ENCODE results near the gene NRCAM. TPM values are rescaled to one million over a fixed set of nuclear protein-coding genes. Genes with fewer than 3 reads are reported as not detected.
"Not testable (repeated sequence)": the region's sequence is repeated elsewhere in the genome, so short reads cannot be mapped to it uniquely, and the experiment has no call there.

NRCAM gene
- total RNA-seq, 1 experiment from 2014 or later = 0.38 TPM

GRCh38 chr7:108406222-108406890 is 49.9 kb downstream of the NRCAM start:
- no peak for DNase-seq
- H3K4me3 ChIP-seq (ENCODE audit: insufficient read depth, low read depth, low read length) = no peak overlapping the region
- H3K36me3 ChIP-seq (replicated peaks; ENCODE audit: control insufficient read depth, insufficient read depth, low read length) = no peaks in the 10 kb centered on the region
- no peaks in the 10 kb centered on the region for H3K27me3 ChIP-seq (ENCODE audit: control insufficient read depth, insufficient read depth, low read length)

- Histone ChIP-seq H3K27me3 (ENCODE audit: control insufficient read depth, insufficient read depth, low read length) (no peaks in the 10 kb centered on the region), H3K4me3 (ENCODE audit: insufficient read depth, low read depth, low read length) (no peak overlapping the region), H3K36me3 (replicated peaks; ENCODE audit: control insufficient read depth, insufficient read depth, low read length) (no peaks in the 10 kb centered on the region)
- DNase-seq = no peak
Measured at GRCh38 chr7:108404509-108405420, 51.5 kb downstream of the NRCAM start.

- Histone ChIP-seq H3K36me3 (replicated peaks; ENCODE audit: control insufficient read depth, insufficient read depth, low read length) (no peaks in the 10 kb centered on the region), H3K4me3 (ENCODE audit: insufficient read depth, low read depth, low read length) (no peak overlapping the region), H3K27me3 (ENCODE audit: control insufficient read depth, insufficient read depth, low read length) (no peaks in the 10 kb centered on the region)
- no peak for DNase-seq
Measured at GRCh38 chr7:108403597-108404217, 52.5 kb downstream of the NRCAM start.

GRCh38 chr7:108402865-108403264 is 53.4 kb downstream of the NRCAM start:
- Histone ChIP-seq H3K27me3 (ENCODE audit: control insufficient read depth, insufficient read depth, low read length) (no peaks in the 10 kb centered on the region), H3K36me3 (replicated peaks; ENCODE audit: control insufficient read depth, insufficient read depth, low read length) (no peaks in the 10 kb centered on the region), H3K4me3 (ENCODE audit: insufficient read depth, low read depth, low read length) (no peak overlapping the region)
- no peak for DNase-seq

GRCh38 chr7:108396080-108396479 is 60.2 kb downstream of the NRCAM start:
- Histone ChIP-seq H3K27me3 (ENCODE audit: control insufficient read depth, insufficient read depth, low read length) (no peaks in the 10 kb centered on the region), H3K4me3 (ENCODE audit: insufficient read depth, low read depth, low read length) (no peak overlapping the region), H3K36me3 (replicated peaks; ENCODE audit: control insufficient read depth, insufficient read depth, low read length) (no peaks in the 10 kb centered on the region)
- DNase-seq = no peak

GRCh38 chr7:108395426-108395825 is 60.8 kb downstream of the NRCAM start:
- Histone ChIP-seq H3K36me3 (replicated peaks; ENCODE audit: control insufficient read depth, insufficient read depth, low read length) (no peaks in the 10 kb centered on the region), H3K27me3 (ENCODE audit: control insufficient read depth, insufficient read depth, low read length) (no peaks in the 10 kb centered on the region), H3K4me3 (ENCODE audit: insufficient read depth, low read depth, low read length) (no peak overlapping the region)
- DNase-seq = no peak

- not testable (repeated sequence) for DNase-seq; H3K36me3 ChIP-seq (replicated peaks; ENCODE audit: control insufficient read depth, insufficient read depth, low read length); H3K27me3 ChIP-seq (ENCODE audit: control insufficient read depth, insufficient read depth, low read length); H3K4me3 ChIP-seq (ENCODE audit: insufficient read depth, low read depth, low read length)
Measured at GRCh38 chr7:108393097-108393496, 63.1 kb downstream of the NRCAM start.

- H3K4me3 ChIP-seq (ENCODE audit: insufficient read depth, low read depth, low read length); H3K36me3 ChIP-seq (replicated peaks; ENCODE audit: control insufficient read depth, insufficient read depth, low read length); DNase-seq; H3K27me3 ChIP-seq (ENCODE audit: control insufficient read depth, insufficient read depth, low read length): not testable (repeated sequence)
Measured at GRCh38 chr7:108387686-108388085, 68.5 kb downstream of the NRCAM start.

- H3K4me3 ChIP-seq (ENCODE audit: insufficient read depth, low read depth, low read length) = no peak overlapping the region
- H3K27me3 ChIP-seq (ENCODE audit: control insufficient read depth, insufficient read depth, low read length) = no peaks in the 10 kb centered on the region
- no peaks in the 10 kb centered on the region for H3K36me3 ChIP-seq (replicated peaks; ENCODE audit: control insufficient read depth, insufficient read depth, low read length)
- no peak for DNase-seq
Measured at GRCh38 chr7:108385834-108386422, 70.3 kb downstream of the NRCAM start.

- peak; percentile 35 for DNase-seq
- no peak overlapping the region for H3K4me3 ChIP-seq (ENCODE audit: insufficient read depth, low read depth, low read length)
- no peaks in the 10 kb centered on the region for H3K27me3 ChIP-seq (ENCODE audit: control insufficient read depth, insufficient read depth, low read length)
- H3K36me3 ChIP-seq (replicated peaks; ENCODE audit: control insufficient read depth, insufficient read depth, low read length) = no peaks in the 10 kb centered on the region
Measured at GRCh38 chr7:108384716-108385483, 71.3 kb downstream of the NRCAM start.

GRCh38 chr7:108382932-108383331 is 73.3 kb downstream of the NRCAM start:
- Histone ChIP-seq H3K4me3 (ENCODE audit: insufficient read depth, low read depth, low read length) (no peak overlapping the region), H3K27me3 (ENCODE audit: control insufficient read depth, insufficient read depth, low read length) (no peaks in the 10 kb centered on the region), H3K36me3 (replicated peaks; ENCODE audit: control insufficient read depth, insufficient read depth, low read length) (no peaks in the 10 kb centered on the region)
- no peak for DNase-seq

- Histone ChIP-seq H3K27me3 (ENCODE audit: control insufficient read depth, insufficient read depth, low read length) (no peaks in the 10 kb centered on the region), H3K36me3 (replicated peaks; ENCODE audit: control insufficient read depth, insufficient read depth, low read length) (no peaks in the 10 kb centered on the region), H3K4me3 (ENCODE audit: insufficient read depth, low read depth, low read length) (no peak overlapping the region)
- DNase-seq = no peak
Measured at GRCh38 chr7:108380517-108380916, 75.7 kb downstream of the NRCAM start.

- DNase-seq = no peak
- Histone ChIP-seq H3K4me3 (ENCODE audit: insufficient read depth, low read depth, low read length) (no peak overlapping the region), H3K27me3 (ENCODE audit: control insufficient read depth, insufficient read depth, low read length) (no peaks in the 10 kb centered on the region), H3K36me3 (replicated peaks; ENCODE audit: control insufficient read depth, insufficient read depth, low read length) (no peaks in the 10 kb centered on the region)
Measured at GRCh38 chr7:108376206-108376605, 80.0 kb downstream of the NRCAM start.

- H3K27me3 ChIP-seq (ENCODE audit: control insufficient read depth, insufficient read depth, low read length) = no peaks in the 10 kb centered on the region
- H3K36me3 ChIP-seq (replicated peaks; ENCODE audit: control insufficient read depth, insufficient read depth, low read length) = no peaks in the 10 kb centered on the region
- no peak for DNase-seq
- no peak overlapping the region for H3K4me3 ChIP-seq (ENCODE audit: insufficient read depth, low read depth, low read length)
Measured at GRCh38 chr7:108375668-108376067, 80.6 kb downstream of the NRCAM start.
